ENCODE data around the gene MRTFB.
A peak's percentile ranks its signal among the peaks of the same experiment; 100 is the strongest.

The MRTFB gene

DNA sequence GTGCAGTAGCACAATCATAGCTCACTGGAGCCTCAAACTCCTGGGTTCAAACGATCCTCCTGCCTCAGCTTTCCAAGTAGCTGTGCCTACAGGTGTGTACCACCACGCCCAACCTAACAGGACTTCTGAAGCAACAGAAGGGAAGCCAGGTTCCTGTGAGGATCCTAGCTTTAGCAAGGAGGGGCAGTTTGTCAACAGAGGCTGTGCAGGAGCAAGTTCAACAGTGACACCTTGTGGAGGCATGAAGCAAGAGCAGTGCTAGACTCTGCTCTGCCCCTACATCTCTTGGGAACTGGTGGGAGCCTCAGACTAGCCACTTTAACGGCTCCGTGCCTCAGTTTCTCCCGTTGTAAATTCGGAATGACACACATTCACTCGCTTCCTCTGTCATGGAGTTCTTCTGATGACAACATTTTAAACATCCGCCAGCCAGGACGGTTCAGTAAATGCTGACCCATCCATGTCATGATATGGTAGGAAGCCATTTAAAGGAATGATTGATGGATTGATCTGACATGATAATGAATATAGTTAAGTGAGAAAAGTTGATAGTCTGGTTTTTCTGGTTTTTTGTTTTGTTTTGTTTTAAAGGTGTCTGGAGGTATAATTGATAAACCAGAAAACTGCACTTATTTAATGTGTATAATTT is 218.7 kb downstream of the MRTFB start:
- TF ChIP-seq, protein P1, sequence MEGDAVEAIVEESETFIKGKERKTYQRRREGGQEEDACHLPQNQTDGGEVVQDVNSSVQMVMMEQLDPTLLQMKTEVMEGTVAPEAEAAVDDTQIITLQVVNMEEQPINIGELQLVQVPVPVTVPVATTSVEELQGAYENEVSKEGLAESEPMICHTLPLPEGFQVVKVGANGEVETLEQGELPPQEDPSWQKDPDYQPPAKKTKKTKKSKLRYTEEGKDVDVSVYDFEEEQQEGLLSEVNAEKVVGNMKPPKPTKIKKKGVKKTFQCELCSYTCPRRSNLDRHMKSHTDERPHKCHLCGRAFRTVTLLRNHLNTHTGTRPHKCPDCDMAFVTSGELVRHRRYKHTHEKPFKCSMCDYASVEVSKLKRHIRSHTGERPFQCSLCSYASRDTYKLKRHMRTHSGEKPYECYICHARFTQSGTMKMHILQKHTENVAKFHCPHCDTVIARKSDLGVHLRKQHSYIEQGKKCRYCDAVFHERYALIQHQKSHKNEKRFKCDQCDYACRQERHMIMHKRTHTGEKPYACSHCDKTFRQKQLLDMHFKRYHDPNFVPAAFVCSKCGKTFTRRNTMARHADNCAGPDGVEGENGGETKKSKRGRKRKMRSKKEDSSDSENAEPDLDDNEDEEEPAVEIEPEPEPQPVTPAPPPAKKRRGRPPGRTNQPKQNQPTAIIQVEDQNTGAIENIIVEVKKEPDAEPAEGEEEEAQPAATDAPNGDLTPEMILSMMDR (conservative IDR thresholded peaks at IDR 0.05): peak; percentile 65
- H3K27ac ChIP-seq: no peak overlapping the region

DNA sequence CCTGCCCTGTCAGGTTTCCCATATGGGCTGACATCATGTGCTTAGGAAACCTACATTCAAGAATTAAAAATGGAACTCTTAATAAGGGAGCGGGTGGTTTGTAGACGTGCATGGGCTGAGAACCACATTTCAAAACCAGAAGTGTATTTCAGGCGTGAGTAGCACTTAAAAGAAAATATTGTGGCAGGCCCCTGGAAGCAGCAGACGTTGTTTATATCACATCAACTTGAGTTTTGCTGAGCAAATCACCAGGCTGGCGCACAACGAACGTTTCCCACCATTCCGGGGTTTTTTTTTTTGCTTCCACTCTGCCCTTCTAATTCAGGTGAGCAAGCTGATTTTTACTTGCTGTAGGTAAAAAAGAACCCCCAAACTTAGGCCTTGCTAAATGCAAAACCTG is 220.2 kb downstream of the MRTFB start:
- H3K27ac ChIP-seq: no peak overlapping the region
- TF ChIP-seq, protein P1 (conservative IDR thresholded peaks at IDR 0.05): no peak

DNA sequence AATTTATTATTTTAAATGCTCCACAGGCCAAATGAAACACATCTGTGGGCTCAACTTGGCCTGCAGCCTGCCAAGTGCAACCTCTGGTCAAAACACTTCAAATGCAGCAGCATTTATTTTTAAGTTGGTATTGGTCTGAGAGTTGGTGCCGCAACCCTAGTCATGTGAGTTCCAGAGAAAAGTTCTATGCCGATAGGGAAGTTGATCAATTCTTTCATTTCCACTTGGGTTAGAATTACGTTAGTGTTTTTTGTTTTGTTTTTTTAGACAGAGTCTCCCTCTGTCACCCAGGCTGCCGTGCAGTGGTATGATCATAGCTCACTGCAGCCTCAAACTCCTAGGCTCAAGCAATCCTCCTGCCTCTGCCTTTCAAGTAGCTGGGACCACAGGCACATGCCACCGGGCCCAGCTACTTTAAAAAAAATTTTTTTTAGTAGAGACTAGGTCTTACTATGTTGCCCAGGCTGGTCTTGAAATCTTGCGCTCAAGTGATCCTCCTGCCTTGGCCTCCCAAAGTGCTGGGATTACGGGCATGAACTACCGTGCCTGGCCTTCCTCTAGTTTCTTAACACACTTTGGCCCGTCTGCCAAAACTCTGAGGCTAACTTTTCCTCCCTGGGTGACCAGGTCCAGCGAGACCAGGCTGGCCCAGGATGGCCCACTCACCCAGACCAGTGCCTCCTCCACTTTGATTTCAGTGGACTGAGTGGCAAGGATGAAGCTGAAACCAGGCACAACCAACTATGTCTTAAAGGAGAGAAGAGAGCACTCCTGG is 221.1 kb downstream of the MRTFB start:
- TF ChIP-seq, protein P1 (conservative IDR thresholded peaks at IDR 0.05): no peak
- H3K27ac ChIP-seq: no peak overlapping the region

DNA sequence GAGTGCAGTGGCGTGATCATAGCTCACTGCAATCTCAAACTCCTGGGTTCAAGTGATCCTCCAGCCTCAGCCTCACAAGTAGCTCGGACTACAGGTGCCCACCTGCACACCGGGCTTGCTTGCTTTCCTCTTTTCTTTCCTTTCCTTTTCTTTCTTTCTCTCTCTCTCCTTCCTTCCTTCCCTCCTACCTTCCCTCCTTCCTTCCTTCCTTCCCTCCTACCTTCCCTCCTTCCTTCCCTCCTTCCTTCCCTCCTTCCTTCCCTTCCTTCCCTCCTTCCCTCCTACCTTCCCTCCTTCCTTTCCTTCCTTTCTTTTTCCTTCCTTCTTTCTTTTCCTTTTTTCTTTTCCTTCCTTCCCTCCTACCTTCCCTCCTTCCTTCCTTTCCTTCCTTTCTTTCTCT is 225.5 kb downstream of the MRTFB start:
- TF ChIP-seq, protein P1 (conservative IDR thresholded peaks at IDR 0.05): no peak
- no peak overlapping the region for H3K27ac ChIP-seq

DNA sequence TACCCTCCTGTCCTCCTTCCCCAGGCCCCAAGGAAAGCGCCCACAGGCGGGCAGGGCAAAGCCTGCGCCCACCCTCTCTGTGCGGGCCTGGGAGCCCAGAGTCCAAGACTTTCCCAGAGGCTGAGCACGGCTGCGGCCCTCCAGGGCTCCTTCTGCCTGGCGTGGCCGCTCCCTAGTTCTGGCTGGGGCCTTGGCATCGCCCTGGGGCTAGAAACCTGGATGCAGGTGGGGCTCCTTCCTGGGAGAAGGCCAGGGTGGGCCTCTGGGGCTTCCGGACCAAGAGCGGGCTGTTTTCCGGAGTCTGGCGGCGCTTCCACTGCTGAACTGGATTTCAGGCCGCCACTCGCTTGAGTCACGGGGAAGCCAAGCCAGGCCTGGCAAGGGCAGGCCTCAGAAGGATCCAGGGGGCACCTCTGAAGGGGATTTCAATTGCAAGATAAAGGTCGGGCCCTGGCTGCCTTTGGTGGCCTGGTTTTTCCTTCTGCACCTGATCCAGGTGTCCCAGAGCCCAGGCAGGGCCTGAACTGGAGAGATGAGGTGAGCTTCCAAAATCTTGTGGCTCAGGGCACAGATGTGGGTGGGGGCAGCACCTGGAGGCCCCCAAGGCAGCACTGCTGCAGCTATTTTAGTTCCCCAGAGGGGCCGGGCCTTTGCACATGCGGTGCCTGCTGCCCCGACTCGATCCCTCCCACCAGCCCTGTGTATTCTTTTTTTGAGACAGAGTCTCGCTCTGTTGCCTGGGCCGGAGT is 227.4 kb downstream of the MRTFB start:
- TF ChIP-seq, protein P1 (conservative IDR thresholded peaks at IDR 0.05): no peak

DNA sequence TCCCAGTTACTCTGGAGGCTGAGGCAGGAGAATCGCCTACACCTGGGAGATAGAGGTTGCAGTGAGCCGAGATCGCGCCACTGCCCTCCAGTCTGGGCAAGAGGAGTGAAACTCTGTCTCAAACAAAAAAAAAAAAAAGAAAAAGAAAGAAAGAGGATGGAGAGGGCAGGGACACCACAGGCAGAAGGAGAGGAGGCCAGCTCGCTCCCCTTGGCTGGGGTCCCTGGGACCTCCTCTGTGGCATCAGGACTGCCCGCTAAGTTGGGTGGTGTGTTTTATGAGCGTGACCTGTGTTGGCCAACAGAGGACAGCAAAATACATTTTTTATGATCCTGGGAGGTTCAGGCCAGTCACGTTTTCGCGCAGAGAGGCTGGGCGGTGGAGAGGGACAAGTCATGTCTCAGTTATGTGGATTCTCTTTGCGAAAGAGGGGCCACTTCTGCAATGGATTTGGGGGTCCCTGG is 229.6 kb downstream of the MRTFB start:
- TF ChIP-seq, protein P1 (conservative IDR thresholded peaks at IDR 0.05): peak; percentile 71
- no peak overlapping the region for H3K27ac ChIP-seq

More for the DNA sequence above, 227.4 kb downstream of the MRTFB start:
- no peak overlapping the region for H3K27ac ChIP-seq

All from VCaP (cell line).